GM12891 (cell line): ENCODE measurements around the gene SDR9C7.
"Not testable (repeated sequence)": the region's sequence is repeated elsewhere in the genome, so short reads cannot be mapped to it uniquely, and the experiment has no call there.

Experiments
- DNase-seq: peaks from one replicate; pipeline ENCODE4 v3.0.0; 2011; ENCODE audit warnings: low spot score; ENCODE audit not compliant: insufficient read length
- FAIRE-seq: peaks from 2 replicates; lab custom pipeline; 2011; peaks lifted over from hg19 to GRCh38; lab: Jason Lieb, UNC
- PAX5 ChIP-seq: IDR thresholded peaks from 2 replicates; pipeline ENCODE4 v1.6.1; 2011; ENCODE audit warnings: low read length, moderate library complexity, mild to moderate bottlenecking; ENCODE audit not compliant: insufficient read depth, severe bottlenecking
- POLR2A ChIP-seq: IDR thresholded peaks from 2 replicates; pipeline ENCODE4 v1.6.1; 2011; ENCODE audit warnings: low read depth, low read length, control low read depth
- POLR2AphosphoS5 ChIP-seq: IDR thresholded peaks from 2 replicates; pipeline ENCODE4 v1.6.1; 2011; ENCODE audit warnings: low read depth, low read length, control low read depth
- POU2F2 ChIP-seq: IDR thresholded peaks from 2 replicates; pipeline ENCODE4 v1.6.1; 2011; ENCODE audit warnings: low read depth, mild to moderate bottlenecking, control low read depth, low read length, moderate library complexity
- SPI1 ChIP-seq: IDR thresholded peaks from 2 replicates; pipeline ENCODE4 v1.6.1; 2011; ENCODE audit warnings: low read depth, low read length, control low read depth
- TAF1 ChIP-seq: IDR thresholded peaks from 2 replicates; pipeline ENCODE4 v1.6.1; 2011; ENCODE audit warnings: low read depth, low read length, control low read depth

SDR9C7 gene

DNA sequence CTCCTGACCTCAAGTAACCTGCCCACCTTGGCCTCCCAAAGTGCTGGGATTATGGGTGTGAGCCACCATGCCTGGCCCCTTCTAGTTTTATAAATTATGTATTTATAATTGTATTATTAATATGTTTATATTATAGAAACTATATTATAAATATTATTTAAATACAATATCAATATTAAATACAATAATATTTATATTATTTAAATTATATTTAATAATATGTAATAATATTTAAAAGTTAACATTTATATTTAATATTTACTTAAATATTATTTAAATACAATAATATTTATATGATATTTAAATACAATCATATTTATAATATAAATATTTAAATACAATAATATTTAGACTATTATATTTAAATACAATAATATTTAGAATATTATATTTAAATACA, 20.0 kb downstream of the SDR9C7 start:
- FAIRE-seq (no peak), DNase-seq (no peak)
- TF ChIP-seq PAX5 (no peak), TAF1 (no peak), SPI1 (no peak), POU2F2 (no peak), POLR2AphosphoS5 (no peak), POLR2A (no peak)

GRCh38 chr12:56909403-56909802, 24.8 kb downstream of the SDR9C7 start:
- DNase-seq, FAIRE-seq: not testable (repeated sequence)

GRCh38 chr12:56908136-56908535, 26.1 kb downstream of the SDR9C7 start:
- DNase-seq = no peak
- no peak for FAIRE-seq
- TF ChIP-seq SPI1 (no peak), POU2F2 (no peak)

DNA sequence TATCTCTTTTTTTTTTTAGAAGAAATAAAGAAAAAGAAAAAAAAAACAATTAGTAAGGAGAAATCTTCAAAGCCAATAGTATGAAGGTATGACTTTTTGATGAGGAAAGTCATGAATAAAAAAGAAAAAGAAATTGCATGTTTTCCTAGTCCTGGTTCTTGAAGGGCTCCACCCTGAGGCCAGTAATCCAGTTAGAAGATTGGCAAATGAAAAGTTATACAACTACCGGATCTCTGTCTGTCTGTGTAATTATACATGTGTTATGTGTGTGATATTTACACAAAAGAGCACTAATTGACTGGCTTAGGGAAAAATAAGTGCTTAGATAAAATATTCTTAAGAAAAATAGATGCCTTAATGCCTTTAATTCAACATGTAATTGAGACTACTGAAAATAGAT, 28.4 kb downstream of the SDR9C7 start:
- FAIRE-seq (no peak), DNase-seq (no peak)
- TF ChIP-seq PAX5 (no peak), POLR2AphosphoS5 (no peak), SPI1 (no peak)

DNA sequence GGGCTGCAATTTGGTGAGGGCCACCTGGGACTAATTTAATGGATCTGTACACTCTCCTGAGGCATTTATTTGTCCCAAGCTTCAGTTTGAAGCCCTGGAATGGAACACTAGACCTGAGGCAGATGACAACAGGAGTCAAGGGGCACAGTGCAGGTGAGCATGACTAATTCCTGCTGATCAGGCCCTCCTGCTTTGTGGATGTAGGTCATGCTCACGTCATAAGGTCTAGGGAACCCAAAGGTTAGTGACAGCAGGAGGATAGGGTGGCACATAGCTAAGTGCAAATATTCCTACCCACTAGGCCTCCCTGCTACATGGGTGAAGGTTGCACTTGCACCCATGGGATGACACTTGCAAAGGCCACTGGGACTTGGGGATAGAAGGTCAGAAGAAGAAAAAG, 30.8 kb downstream of the SDR9C7 start:
- DNase-seq (no peak), FAIRE-seq (no peak)
- no peak for TF ChIP-seq TAF1
- TF ChIP-seq PAX5 = no peak
- no peak for TF ChIP-seq POU2F2
- TF ChIP-seq POLR2A = no peak
- TF ChIP-seq SPI1 = no peak
- TF ChIP-seq POLR2AphosphoS5 = no peak

- FAIRE-seq, DNase-seq: not testable (repeated sequence)
Measured at GRCh38 chr12:56901313-56901712, 32.9 kb downstream of the SDR9C7 start.

- FAIRE-seq (no peak), DNase-seq (no peak)
- TF ChIP-seq TAF1 (no peak), POLR2AphosphoS5 (no peak), POU2F2 (no peak), POLR2A (no peak), PAX5 (no peak), SPI1 (no peak)
Measured at GRCh38 chr12:56900583-56900982, 33.6 kb downstream of the SDR9C7 start.

- no peak for DNase-seq
- TF ChIP-seq TAF1 = no peak
- no peak for TF ChIP-seq SPI1
- no peak for TF ChIP-seq POLR2A
- no peak for TF ChIP-seq POLR2AphosphoS5
- no peak for TF ChIP-seq POU2F2
- no peak for TF ChIP-seq PAX5
- FAIRE-seq = no peak
Measured at GRCh38 chr12:56898938-56899337, 35.3 kb downstream of the SDR9C7 start.

DNA sequence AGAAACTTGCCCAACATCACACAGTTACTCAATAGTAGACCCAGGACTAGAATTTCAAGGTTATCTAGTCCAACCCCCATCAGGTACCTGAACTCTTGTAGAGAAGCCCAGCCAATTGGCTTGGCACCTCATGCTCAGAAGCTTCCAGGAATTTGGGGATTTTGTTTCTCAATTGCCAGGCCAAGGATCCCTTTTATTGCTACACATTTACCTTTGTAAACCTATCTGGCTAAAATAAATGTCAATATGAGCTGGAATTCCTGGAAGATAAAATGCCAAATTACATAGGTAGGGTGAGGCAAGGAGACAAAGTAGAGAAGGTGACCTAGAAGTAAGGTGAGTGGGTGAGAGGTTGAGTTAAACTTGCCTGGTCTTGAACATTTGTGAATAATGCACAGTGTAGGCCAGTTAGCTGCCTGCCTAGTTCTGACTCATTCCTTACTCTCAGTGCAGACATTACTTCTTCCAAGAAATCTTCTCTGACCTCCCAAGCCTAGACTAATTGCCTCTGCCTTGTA, 36.3 kb downstream of the SDR9C7 start:
- DNase-seq = no peak
- no peak for FAIRE-seq
- no peak for TF ChIP-seq PAX5
- TF ChIP-seq SPI1 = no peak
- no peak for TF ChIP-seq POLR2AphosphoS5
- TF ChIP-seq POLR2A = no peak

- DNase-seq (no peak), FAIRE-seq (no peak)
- TF ChIP-seq SPI1 (no peak), POLR2AphosphoS5 (no peak), TAF1 (no peak), POU2F2 (no peak), PAX5 (no peak), POLR2A (no peak)
Measured at GRCh38 chr12:56896082-56896481, 38.1 kb downstream of the SDR9C7 start.

DNA sequence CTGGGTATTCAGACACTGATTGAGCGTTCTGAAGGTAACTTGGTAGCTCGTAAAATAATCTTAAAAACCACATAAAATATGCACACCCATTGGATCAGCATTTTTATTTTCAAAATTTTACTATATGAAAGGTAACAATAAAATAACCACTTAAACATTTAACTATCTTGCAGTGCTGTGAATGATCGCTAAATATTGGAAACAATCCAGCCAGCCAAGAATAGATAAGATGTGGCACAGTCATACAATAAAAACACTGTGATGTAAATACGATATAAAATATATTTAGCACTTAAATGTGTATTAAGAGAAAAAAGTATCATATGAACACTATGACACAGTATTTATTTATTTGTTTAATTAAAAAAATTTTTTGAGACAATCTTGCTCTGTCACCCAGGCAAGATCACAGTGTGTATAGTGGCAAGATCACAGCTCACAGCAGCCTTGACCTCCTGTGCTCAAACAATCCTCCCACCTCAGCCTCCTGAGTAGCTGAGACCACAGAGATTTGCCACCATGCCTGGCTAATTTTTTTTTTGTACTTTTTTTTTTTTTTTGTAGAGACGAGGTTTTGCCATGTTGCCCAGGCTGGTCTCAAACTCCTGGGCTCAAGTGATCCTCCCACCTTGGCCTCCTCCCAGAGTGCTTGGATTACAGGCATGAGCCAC, 39.4 kb downstream of the SDR9C7 start:
- FAIRE-seq = no peak
- no peak for TF ChIP-seq POLR2AphosphoS5
- no peak for TF ChIP-seq SPI1
- TF ChIP-seq POU2F2 = no peak
- no peak for TF ChIP-seq TAF1
- no peak for TF ChIP-seq PAX5
- no peak for TF ChIP-seq POLR2A

DNA sequence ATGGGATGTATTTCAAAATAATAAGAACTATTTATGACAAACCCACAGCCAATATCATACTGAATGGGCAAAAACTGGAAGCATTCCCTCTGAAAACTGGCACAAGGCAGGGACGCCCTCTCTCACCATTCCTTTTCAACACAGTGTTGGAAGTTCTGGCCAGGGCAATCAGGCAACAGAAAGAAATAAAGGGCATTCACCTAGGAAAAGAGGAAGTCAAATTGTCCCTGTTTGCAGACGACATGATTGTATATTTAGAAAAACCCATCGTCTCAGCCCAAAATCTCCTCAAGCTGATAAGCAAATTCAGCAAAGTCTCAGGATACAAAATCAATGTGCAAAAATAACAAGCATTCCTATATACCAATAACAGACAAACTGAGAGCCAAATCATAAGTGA, 42.3 kb downstream of the SDR9C7 start:
- not testable (repeated sequence) for FAIRE-seq, DNase-seq

More for the DNA sequence above, 39.4 kb downstream of the SDR9C7 start:
- no peak for DNase-seq
